Effector memory CD4-positive, alpha-beta T cell (primary cell): ENCODE data around the gene OPALIN.
"Not testable (repeated sequence)": the region's sequence is repeated elsewhere in the genome, so short reads cannot be mapped to it uniquely, and the experiment has no call there.

Experiments
- DNase-seq, 3 donors: peaks; one replicate each; pipeline ENCODE4 v3.0.0-alpha.2; 2020
- H3K27ac ChIP-seq: 2 replicates; pipeline ENCODE4 v1.7.0; 2013; ENCODE audit warnings: mild to moderate bottlenecking, low read length, moderate library complexity; ENCODE audit not compliant: insufficient read depth, poor library complexity, severe bottlenecking
- H3K27me3 ChIP-seq: replicated peaks from 2 replicates; pipeline ENCODE4 v1.7.0; 2013; ENCODE audit warnings: mild to moderate bottlenecking, low read length; ENCODE audit not compliant: insufficient read depth, control insufficient read depth, poor library complexity, severe bottlenecking
- H3K36me3 ChIP-seq: 2 replicates; pipeline ENCODE4 v1.7.0; 2013; ENCODE audit warnings: mild to moderate bottlenecking, low read length, moderate library complexity; ENCODE audit not compliant: control insufficient read depth, insufficient read depth
- H3K4me1 ChIP-seq: 2 replicates; pipeline ENCODE4 v1.7.0; 2013; ENCODE audit warnings: low read length, mild to moderate bottlenecking; ENCODE audit not compliant: control insufficient read depth, insufficient read depth, poor library complexity, severe bottlenecking
- H3K4me3 ChIP-seq: 2 replicates; pipeline ENCODE4 v1.7.0; 2013; ENCODE audit warnings: low read length, low read depth, mild to moderate bottlenecking; ENCODE audit not compliant: insufficient read depth, poor library complexity, severe bottlenecking
- H3K9me3 ChIP-seq: 2 replicates; pipeline ENCODE4 v1.7.0; 2013; ENCODE audit warnings: mild to moderate bottlenecking, low read length, moderate library complexity; ENCODE audit not compliant: control insufficient read depth

The OPALIN gene

DNA sequence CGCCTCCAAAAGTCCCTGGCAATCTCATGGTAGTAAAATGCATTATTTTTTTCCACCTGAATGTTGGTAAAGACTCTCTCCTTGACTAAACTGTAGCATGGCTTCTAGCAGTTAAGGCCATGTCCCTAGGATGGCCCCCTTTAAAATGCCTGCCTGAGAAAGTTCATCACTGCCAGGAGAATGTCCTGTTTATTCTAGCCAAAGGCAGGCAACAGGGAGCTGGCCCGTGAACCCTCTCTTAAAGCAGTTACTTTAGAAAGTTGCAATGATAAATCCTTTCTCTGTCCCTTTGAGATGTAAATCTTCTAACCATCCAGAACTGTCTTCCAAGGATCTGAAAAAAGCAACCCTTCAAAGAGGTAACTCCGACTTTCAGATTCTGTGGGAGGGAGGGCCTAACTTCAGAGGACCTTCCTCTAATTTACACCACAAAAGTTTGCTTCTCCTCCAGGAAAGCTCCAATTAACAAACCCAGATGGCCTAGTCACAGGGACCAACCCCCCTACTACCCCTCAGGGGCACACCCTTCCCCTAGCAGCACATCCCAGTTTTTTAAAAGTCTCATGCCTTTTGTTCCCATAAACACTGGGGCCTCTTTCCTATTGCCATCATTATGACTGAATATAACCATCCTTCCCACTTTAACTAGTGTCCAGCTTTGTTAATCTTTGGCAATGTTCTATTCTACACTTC is 49.0 kb downstream of the OPALIN start:
- no peak overlapping the region for H3K4me3 ChIP-seq
- no peak for DNase-seq
- no peak overlapping the region for H3K27ac ChIP-seq
- no peaks in the 10 kb centered on the region for H3K27me3 ChIP-seq
- no peaks in the 10 kb centered on the region for H3K4me1 ChIP-seq
- no peaks in the 10 kb centered on the region for H3K9me3 ChIP-seq
- H3K36me3 ChIP-seq: no peaks in the 10 kb centered on the region

DNA sequence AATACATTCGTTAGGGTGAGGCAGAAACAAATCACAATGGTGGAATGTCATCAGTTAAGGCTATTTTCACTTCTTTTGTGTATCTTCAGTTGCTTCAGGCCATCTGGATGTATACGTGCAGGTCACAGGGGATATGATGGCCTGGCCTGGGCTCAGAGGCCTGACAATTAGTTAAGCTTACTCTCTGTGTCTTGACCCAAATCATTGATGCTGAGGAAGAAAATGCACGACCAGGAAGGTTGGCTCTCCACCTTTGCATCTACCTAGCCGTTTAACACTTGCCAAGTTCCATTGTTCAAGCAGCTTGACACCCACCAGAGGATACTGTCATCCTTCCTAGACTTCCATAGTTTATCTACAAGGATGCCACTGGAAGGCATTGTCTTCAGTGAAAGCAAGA is 49.9 kb downstream of the OPALIN start:
- H3K4me3 ChIP-seq: not testable (repeated sequence)

DNA sequence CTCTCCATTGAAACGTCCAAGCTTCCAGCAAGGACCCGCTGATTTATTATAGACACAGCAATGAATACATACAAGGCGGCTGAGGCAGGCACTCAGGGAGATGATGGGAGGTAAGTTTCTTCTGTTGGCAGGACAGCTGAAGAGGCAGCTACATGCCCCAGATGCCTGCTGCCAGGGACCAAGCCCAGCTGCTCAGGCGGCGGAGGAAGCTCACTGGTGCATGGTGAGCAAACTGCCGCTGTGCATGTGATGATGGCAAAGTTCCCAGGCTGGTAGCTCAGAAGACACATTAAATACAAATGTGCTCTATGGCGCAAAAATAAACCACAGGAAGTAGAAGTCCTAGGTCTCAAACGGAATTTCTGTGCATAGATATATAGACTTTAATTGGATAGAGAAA is 52.3 kb downstream of the OPALIN start:
- Histone ChIP-seq H3K9me3 (no peaks in the 10 kb centered on the region), H3K4me1 (no peaks in the 10 kb centered on the region), H3K27ac (no peak overlapping the region), H3K27me3 (no peaks in the 10 kb centered on the region), H3K4me3 (no peak overlapping the region), H3K36me3 (no peaks in the 10 kb centered on the region)
- no peak for DNase-seq

More for the DNA sequence above, 49.9 kb downstream of the OPALIN start:
- not testable (repeated sequence) for H3K36me3 ChIP-seq, DNase-seq, H3K9me3 ChIP-seq, H3K27me3 ChIP-seq, H3K27ac ChIP-seq, H3K4me1 ChIP-seq

DNA sequence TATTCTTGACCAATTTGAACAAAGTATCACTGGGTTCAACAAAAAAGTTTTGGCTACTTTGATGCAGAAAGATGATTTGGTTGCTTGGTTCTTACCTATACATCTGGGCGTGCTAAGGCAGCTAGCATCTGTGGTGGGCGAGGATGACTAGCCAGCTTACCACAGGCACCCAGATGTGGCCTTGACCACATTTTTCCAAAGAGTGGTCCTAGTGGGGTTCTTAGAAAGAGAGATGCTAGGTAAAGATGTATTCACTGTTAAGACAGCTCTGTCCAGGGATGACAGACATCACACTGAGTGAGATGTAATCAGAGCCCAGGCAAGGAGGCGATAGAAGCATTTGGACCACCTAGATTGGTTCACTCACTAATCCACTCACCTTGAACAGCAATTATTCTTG is 53.8 kb downstream of the OPALIN start:
- no peaks in the 10 kb centered on the region for H3K9me3 ChIP-seq
- DNase-seq: no peak

DNA sequence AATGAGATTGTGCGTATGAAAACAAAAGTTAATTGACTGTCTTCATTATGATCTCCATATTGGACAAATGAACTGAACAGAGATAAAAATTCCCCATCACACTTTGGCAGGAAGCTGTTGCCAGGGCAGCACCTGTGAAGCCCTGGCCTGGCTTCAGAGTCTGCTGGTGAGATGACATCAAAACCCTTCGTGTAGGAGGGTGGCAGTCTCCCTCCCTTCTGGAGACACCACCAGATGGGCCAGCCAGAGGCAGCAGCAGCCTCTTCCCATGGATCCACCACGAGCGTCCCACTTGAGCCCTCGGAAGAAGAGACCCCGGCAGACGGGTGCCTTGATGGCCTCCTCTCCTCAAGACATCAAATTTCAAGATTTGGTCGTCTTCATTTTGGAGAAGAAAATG is 54.6 kb downstream of the OPALIN start, which contains the start of gene DNTT:
Gene DNTT, plus strand, starts transcription at position 205 of the 400 bp plus-strand sequence. Its CDS starts 64 bp downstream, at position 269.
- no peaks in the 10 kb centered on the region for H3K4me1 ChIP-seq
- H3K4me3 ChIP-seq: no peak within 1 kb of the TSS
- H3K36me3 ChIP-seq: no peaks in the 10 kb centered on the region
- H3K27ac ChIP-seq: no peak within 1 kb of the TSS
- no peak for DNase-seq
- no peaks in the 10 kb centered on the region for H3K9me3 ChIP-seq
- no peaks in the 10 kb centered on the region for H3K27me3 ChIP-seq

More for the DNA sequence above, 53.8 kb downstream of the OPALIN start:
- H3K4me3 ChIP-seq: no peak overlapping the region
- H3K27me3 ChIP-seq: no peaks in the 10 kb centered on the region
- H3K27ac ChIP-seq: no peak overlapping the region
- H3K4me1 ChIP-seq: no peaks in the 10 kb centered on the region
- no peaks in the 10 kb centered on the region for H3K36me3 ChIP-seq

DNA sequence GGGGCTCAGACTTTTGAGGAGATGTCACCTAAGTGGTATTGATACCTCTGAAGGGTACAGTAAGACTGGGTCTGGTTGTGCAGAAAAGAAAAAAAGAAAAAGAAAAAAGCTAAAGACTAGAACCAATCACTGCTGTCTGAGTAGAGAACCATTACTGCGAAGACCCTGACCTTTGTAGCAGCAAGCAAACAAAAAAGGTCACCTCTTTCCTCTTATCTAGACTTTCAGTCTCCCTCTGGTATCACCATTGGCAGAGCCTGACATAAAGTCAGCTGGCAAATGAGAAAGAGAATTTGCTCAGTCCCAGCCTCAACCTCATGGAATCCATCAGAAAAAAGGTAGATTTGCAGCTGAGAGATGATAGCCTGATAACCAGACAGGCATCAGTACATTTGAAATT is 57.2 kb downstream of the OPALIN start:
- H3K4me1 ChIP-seq: no peaks in the 10 kb centered on the region
- no peak overlapping the region for H3K4me3 ChIP-seq
- DNase-seq: no peak

DNA sequence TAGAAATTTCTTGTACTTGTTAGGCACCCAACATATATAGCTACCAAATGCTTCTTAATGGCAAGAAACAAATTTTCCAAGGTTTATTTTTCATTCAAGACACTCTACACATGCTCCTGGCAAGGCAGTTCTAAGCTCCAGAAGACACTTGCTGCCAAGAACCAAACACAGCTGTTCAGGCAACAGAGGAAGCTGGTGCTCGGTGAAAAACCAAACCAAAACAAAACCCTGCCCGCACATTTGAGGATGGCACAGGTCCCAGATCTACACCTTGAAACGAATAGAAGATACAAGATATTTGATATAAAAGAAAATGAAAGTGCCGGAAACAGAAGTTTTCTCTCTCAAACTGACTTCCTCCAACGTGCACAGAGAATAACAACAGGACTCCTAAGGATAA is 59.4 kb downstream of the OPALIN start:
- H3K36me3 ChIP-seq: no peaks in the 10 kb centered on the region
- no peaks in the 10 kb centered on the region for H3K27me3 ChIP-seq
- H3K4me3 ChIP-seq: no peak overlapping the region
- DNase-seq: no peak
- no peaks in the 10 kb centered on the region for H3K4me1 ChIP-seq
- H3K27ac ChIP-seq: no peak overlapping the region
- H3K9me3 ChIP-seq: no peaks in the 10 kb centered on the region

More for the DNA sequence above, 57.2 kb downstream of the OPALIN start:
- no peaks in the 10 kb centered on the region for H3K9me3 ChIP-seq
- no peaks in the 10 kb centered on the region for H3K27me3 ChIP-seq
- no peak overlapping the region for H3K27ac ChIP-seq
- no peaks in the 10 kb centered on the region for H3K36me3 ChIP-seq

DNA sequence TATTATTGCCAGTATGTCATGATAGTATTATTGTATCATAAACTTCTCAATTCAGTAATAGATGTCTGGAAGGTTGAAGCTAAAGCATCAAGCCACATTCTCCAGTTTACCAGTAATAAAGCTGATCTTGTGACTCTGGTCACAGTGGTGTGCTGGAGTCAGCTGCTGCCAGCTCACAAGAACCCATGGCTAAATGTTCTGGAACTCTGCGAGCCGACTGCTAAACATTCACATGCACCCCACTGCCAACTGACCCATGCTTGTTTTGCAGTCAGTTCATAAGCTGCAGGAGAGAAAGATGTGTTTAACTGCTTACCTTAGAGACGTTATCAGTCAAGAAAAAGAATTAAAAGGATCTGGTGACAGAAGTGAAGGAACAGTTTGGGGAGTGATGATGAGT is 60.4 kb downstream of the OPALIN start:
- DNase-seq: no peak
- Histone ChIP-seq H3K9me3 (no peaks in the 10 kb centered on the region), H3K27ac (no peak overlapping the region), H3K4me3 (no peak overlapping the region), H3K36me3 (no peaks in the 10 kb centered on the region), H3K27me3 (no peaks in the 10 kb centered on the region), H3K4me1 (no peaks in the 10 kb centered on the region)

DNA sequence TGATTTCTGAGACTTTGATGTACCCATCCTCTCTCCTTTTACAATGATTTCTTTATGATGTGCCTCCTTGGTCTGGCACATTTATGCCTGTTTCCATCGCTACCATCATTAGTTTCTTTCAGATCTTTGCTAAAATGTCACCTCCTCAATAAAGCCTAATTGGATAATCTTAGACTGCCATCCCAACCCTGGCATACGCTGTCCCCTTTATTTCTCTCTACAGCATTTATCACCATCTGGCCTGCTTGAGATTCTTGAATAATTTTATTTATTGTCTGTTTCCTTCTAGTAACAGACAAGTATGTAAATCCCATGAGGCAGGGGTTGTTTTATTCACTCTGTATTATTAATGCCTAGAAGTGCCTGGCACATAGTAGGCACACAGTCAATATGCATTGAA is 61.3 kb downstream of the OPALIN start:
- Histone ChIP-seq H3K27ac (no peak overlapping the region), H3K4me3 (no peak overlapping the region), H3K36me3 (no peaks in the 10 kb centered on the region), H3K9me3 (no peaks in the 10 kb centered on the region), H3K27me3 (no peaks in the 10 kb centered on the region), H3K4me1 (no peaks in the 10 kb centered on the region)
- no peak for DNase-seq

DNA sequence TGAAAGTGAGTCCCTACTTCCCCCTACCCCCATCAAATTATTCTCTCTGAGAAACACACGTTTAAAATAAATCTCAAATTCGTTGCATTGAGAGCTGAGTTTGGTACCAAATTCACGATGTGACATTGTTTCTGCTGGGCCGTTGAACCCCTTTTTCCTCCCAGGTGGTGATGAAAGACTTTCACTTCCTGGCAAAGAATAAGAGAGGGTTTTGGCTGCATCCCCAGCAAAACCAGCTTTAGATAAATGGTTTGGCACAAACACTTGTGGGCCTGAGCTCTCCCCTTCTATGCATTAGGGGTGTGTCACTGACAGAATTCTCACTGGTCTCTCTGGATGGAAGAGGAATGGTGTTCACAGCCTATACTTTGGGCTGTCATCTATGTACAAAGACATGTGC is 63.3 kb downstream of the OPALIN start:
- Histone ChIP-seq H3K27me3 (no peaks in the 10 kb centered on the region), H3K4me1 (no peaks in the 10 kb centered on the region), H3K27ac (no peak overlapping the region), H3K36me3 (no peaks in the 10 kb centered on the region), H3K4me3 (no peak overlapping the region), H3K9me3 (no peaks in the 10 kb centered on the region)
- no peak for DNase-seq
